ENCODE results near the gene ADAM12. TPM values are rescaled to one million over a fixed set of nuclear protein-coding genes. Genes with fewer than 3 reads are reported as not detected.
"Not testable (repeated sequence)": the region's sequence is repeated elsewhere in the genome, so short reads cannot be mapped to it uniquely, and the experiment has no call there.

ADAM12 gene
- polyA plus RNA-seq, 1 donor, result 2.2 TPM

GRCh38 chr10:126059076-126059826 lies 329.0 kb downstream of the ADAM12 start:
- Histone ChIP-seq H3K27ac (ENCODE audit: low read length) (no peak overlapping the region), H3K4me1 (ENCODE audit: control insufficient read depth, insufficient read depth, low read length) (no peaks in the 10 kb centered on the region), H3K36me3 (ENCODE audit: control insufficient read depth, insufficient read depth, low read length) (no peaks in the 10 kb centered on the region), H3K9me3 (ENCODE audit: control insufficient read depth, low read depth, low read length) (no peaks in the 10 kb centered on the region), H3K4me3 (ENCODE audit: low read length) (no peak overlapping the region), H3K27me3 (ENCODE audit: control insufficient read depth, insufficient read depth, low read length) (peaks cover 18% of the 10 kb centered on the region)
- DNase-seq, result no peak
- 0% methylated on average over 2 of the region's 4 CpGs for WGBS (ENCODE audit: insufficient coverage, low lambda C conversion rate)

GRCh38 chr10:126058507-126058906 lies 329.8 kb downstream of the ADAM12 start:
- WGBS (ENCODE audit: insufficient coverage, low lambda C conversion rate), result no CpG with 5 or more reads among the region's 9 CpGs
- Histone ChIP-seq H3K4me3 (ENCODE audit: low read length) (no peak overlapping the region), H3K27ac (ENCODE audit: low read length) (no peak overlapping the region), H3K27me3 (ENCODE audit: control insufficient read depth, insufficient read depth, low read length) (peaks cover 18% of the 10 kb centered on the region), H3K36me3 (ENCODE audit: control insufficient read depth, insufficient read depth, low read length) (no peaks in the 10 kb centered on the region), H3K4me1 (ENCODE audit: control insufficient read depth, insufficient read depth, low read length) (no peaks in the 10 kb centered on the region), H3K9me3 (ENCODE audit: control insufficient read depth, low read depth, low read length) (no peaks in the 10 kb centered on the region)
- DNase-seq, result no peak

- DNase-seq, result no peak
- no CpG with 5 or more reads among the region's 6 CpGs for WGBS (ENCODE audit: insufficient coverage, low lambda C conversion rate)
- Histone ChIP-seq H3K4me1 (ENCODE audit: control insufficient read depth, insufficient read depth, low read length) (no peaks in the 10 kb centered on the region), H3K27me3 (ENCODE audit: control insufficient read depth, insufficient read depth, low read length) (peaks cover 18% of the 10 kb centered on the region), H3K36me3 (ENCODE audit: control insufficient read depth, insufficient read depth, low read length) (no peaks in the 10 kb centered on the region), H3K27ac (ENCODE audit: low read length) (no peak overlapping the region), H3K9me3 (ENCODE audit: control insufficient read depth, low read depth, low read length) (no peaks in the 10 kb centered on the region), H3K4me3 (ENCODE audit: low read length) (no peak overlapping the region)
These were observed 330.2 kb downstream of the ADAM12 start for GRCh38 chr10:126058104-126058503.

- no peak overlapping the region for H3K4me3 ChIP-seq (ENCODE audit: low read length)
- H3K4me1 ChIP-seq (ENCODE audit: control insufficient read depth, insufficient read depth, low read length), result no peaks in the 10 kb centered on the region
- no peaks in the 10 kb centered on the region for H3K36me3 ChIP-seq (ENCODE audit: control insufficient read depth, insufficient read depth, low read length)
- no CpG with 5 or more reads among the region's 8 CpGs for WGBS (ENCODE audit: insufficient coverage, low lambda C conversion rate)
- H3K27me3 ChIP-seq (ENCODE audit: control insufficient read depth, insufficient read depth, low read length), result peaks cover 18% of the 10 kb centered on the region
- H3K9me3 ChIP-seq (ENCODE audit: control insufficient read depth, low read depth, low read length), result no peaks in the 10 kb centered on the region
- no peak overlapping the region for H3K27ac ChIP-seq (ENCODE audit: low read length)
- DNase-seq, result no peak
These were observed 330.8 kb downstream of the ADAM12 start for GRCh38 chr10:126057494-126057893.

- no CpG with 5 or more reads among the region's 6 CpGs for WGBS (ENCODE audit: insufficient coverage, low lambda C conversion rate)
- Histone ChIP-seq H3K27ac (ENCODE audit: low read length) (no peak overlapping the region), H3K27me3 (ENCODE audit: control insufficient read depth, insufficient read depth, low read length) (peaks cover 9% of the 10 kb centered on the region), H3K9me3 (ENCODE audit: control insufficient read depth, low read depth, low read length) (no peaks in the 10 kb centered on the region), H3K36me3 (ENCODE audit: control insufficient read depth, insufficient read depth, low read length) (no peaks in the 10 kb centered on the region), H3K4me1 (ENCODE audit: control insufficient read depth, insufficient read depth, low read length) (no peaks in the 10 kb centered on the region), H3K4me3 (ENCODE audit: low read length) (no peak overlapping the region)
- DNase-seq, result no peak
These were observed 334.1 kb downstream of the ADAM12 start for GRCh38 chr10:126054191-126054590.

- Histone ChIP-seq H3K9me3 (ENCODE audit: control insufficient read depth, low read depth, low read length) (no peaks in the 10 kb centered on the region), H3K36me3 (ENCODE audit: control insufficient read depth, insufficient read depth, low read length) (no peaks in the 10 kb centered on the region), H3K4me3 (ENCODE audit: low read length) (no peak overlapping the region), H3K27me3 (ENCODE audit: control insufficient read depth, insufficient read depth, low read length) (no peaks in the 10 kb centered on the region), H3K4me1 (ENCODE audit: control insufficient read depth, insufficient read depth, low read length) (no peaks in the 10 kb centered on the region), H3K27ac (ENCODE audit: low read length) (no peak overlapping the region)
- DNase-seq, result no peak
- no CpG with 5 or more reads among the region's 2 CpGs for WGBS (ENCODE audit: insufficient coverage, low lambda C conversion rate)
These were observed 336.1 kb downstream of the ADAM12 start for GRCh38 chr10:126052171-126052570.

GRCh38 chr10:126049759-126050700 lies 338.2 kb downstream of the ADAM12 start:
- DNase-seq, result no peak
- Histone ChIP-seq H3K27ac (ENCODE audit: low read length) (no peak overlapping the region), H3K27me3 (ENCODE audit: control insufficient read depth, insufficient read depth, low read length) (no peaks in the 10 kb centered on the region), H3K4me1 (ENCODE audit: control insufficient read depth, insufficient read depth, low read length) (no peaks in the 10 kb centered on the region), H3K9me3 (ENCODE audit: control insufficient read depth, low read depth, low read length) (no peaks in the 10 kb centered on the region), H3K4me3 (ENCODE audit: low read length) (no peak overlapping the region), H3K36me3 (ENCODE audit: control insufficient read depth, insufficient read depth, low read length) (no peaks in the 10 kb centered on the region)
- WGBS (ENCODE audit: insufficient coverage, low lambda C conversion rate), result no CpG with 5 or more reads among the region's 13 CpGs

- not testable (repeated sequence) for H3K36me3 ChIP-seq (ENCODE audit: control insufficient read depth, insufficient read depth, low read length); H3K4me1 ChIP-seq (ENCODE audit: control insufficient read depth, insufficient read depth, low read length); H3K27me3 ChIP-seq (ENCODE audit: control insufficient read depth, insufficient read depth, low read length); DNase-seq; H3K9me3 ChIP-seq (ENCODE audit: control insufficient read depth, low read depth, low read length); H3K27ac ChIP-seq (ENCODE audit: low read length); H3K4me3 ChIP-seq (ENCODE audit: low read length)
- no CpG with 5 or more reads among the region's 1 CpG for WGBS (ENCODE audit: insufficient coverage, low lambda C conversion rate)
These were observed 340.5 kb downstream of the ADAM12 start for GRCh38 chr10:126047749-126048148.

- Histone ChIP-seq H3K4me1 (ENCODE audit: control insufficient read depth, insufficient read depth, low read length) (peaks cover 4% of the 10 kb centered on the region), H3K36me3 (ENCODE audit: control insufficient read depth, insufficient read depth, low read length) (no peaks in the 10 kb centered on the region), H3K27ac (ENCODE audit: low read length) (no peak overlapping the region), H3K27me3 (ENCODE audit: control insufficient read depth, insufficient read depth, low read length) (no peaks in the 10 kb centered on the region), H3K4me3 (ENCODE audit: low read length) (no peak overlapping the region), H3K9me3 (ENCODE audit: control insufficient read depth, low read depth, low read length) (no peaks in the 10 kb centered on the region)
- no peak for DNase-seq
- WGBS (ENCODE audit: insufficient coverage, low lambda C conversion rate), result no CpG with 5 or more reads among the region's 5 CpGs
These were observed 341.4 kb downstream of the ADAM12 start for GRCh38 chr10:126046831-126047230.

- H3K36me3 ChIP-seq (ENCODE audit: control insufficient read depth, insufficient read depth, low read length), result no peaks in the 10 kb centered on the region
- no peaks in the 10 kb centered on the region for H3K9me3 ChIP-seq (ENCODE audit: control insufficient read depth, low read depth, low read length)
- no peak for DNase-seq
- no peak overlapping the region for H3K27ac ChIP-seq (ENCODE audit: low read length)
- H3K27me3 ChIP-seq (ENCODE audit: control insufficient read depth, insufficient read depth, low read length), result no peaks in the 10 kb centered on the region
- no CpG with 5 or more reads among the region's 3 CpGs for WGBS (ENCODE audit: insufficient coverage, low lambda C conversion rate)
- no peak overlapping the region for H3K4me3 ChIP-seq (ENCODE audit: low read length)
- peaks cover 8% of the 10 kb centered on the region for H3K4me1 ChIP-seq (ENCODE audit: control insufficient read depth, insufficient read depth, low read length)
These were observed 342.4 kb downstream of the ADAM12 start for GRCh38 chr10:126045861-126046260.
